ENCODE results near the gene DCTN2. TPM values are rescaled to one million over a fixed set of nuclear protein-coding genes. Genes with fewer than 3 reads are reported as not detected.
A peak's percentile ranks its signal among the peaks of the same experiment; 100 is the strongest.
"Not testable (repeated sequence)": the region's sequence is repeated elsewhere in the genome, so short reads cannot be mapped to it uniquely, and the experiment has no call there.

The DCTN2 gene
- polyA plus RNA-seq, 2 of the 4 experiments (the other 2 are of a cell fraction), result 169 to 211 TPM

DNA sequence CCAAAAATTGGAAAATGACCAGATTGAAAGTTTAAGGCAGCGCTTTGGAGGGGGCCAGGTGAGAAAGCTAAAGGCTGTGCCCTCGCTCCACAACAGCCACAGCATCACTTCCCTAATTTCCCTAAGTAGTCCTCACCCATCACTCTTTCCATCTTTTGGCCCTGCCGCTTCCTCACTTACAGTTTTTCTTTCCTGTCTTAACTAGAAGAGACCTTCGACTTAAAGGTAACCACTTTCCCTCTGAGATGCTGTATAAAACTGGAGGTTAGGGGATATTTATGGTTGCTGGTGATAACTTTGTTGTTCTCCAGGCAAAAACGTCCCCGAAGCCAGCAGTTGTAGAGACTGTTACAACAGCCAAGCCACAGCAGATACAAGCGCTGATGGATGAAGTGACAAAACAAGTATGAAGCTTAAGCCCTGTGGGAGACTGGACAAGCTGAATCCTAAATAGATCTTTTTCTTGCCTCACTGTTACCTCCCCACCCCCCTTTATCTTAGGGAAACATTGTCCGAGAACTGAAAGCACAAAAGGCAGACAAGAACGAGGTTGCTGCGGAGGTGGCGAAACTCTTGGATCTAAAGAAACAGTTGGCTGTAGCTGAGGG lies 31.0 kb downstream of the DCTN2 start:
- CTCF ChIA-PET, result interaction anchor here (0.7 to 3.0 kb wide), 11 partner anchors 11 to 1326 kb away, joined by 3 to 15 read pairs (median 3); partner anchors contain the start of gene GLI1
- POLR2A ChIA-PET, result interaction anchor here (1.0 kb wide), 1 partner anchor 16 kb away, joined by 3 read pairs; no protein-coding TSS in a partner anchor

GRCh38 chr12:57515408-57515933 lies 31.5 kb downstream of the DCTN2 start:
- no peak overlapping the region for H3K27ac ChIP-seq
- CTCF ChIA-PET, result interaction anchor here (0.7 to 3.0 kb wide), 10 partner anchors 11 to 53 kb away, joined by 3 to 15 read pairs (median 4); no protein-coding TSS in a partner anchor
- no peak overlapping the region for H3K4me3 ChIP-seq
- WGBS (ENCODE audit: missing lambda C conversion rate), result 84% methylated on average over 3 of the region's 3 CpGs
- POLR2A ChIA-PET, result interaction anchor here (0.6 to 1.0 kb wide), 2 partner anchors 15 to 78 kb away, joined by 3 read pairs; no protein-coding TSS in a partner anchor
- no peak for FAIRE-seq
- TF ChIP-seq, protein P1, sequence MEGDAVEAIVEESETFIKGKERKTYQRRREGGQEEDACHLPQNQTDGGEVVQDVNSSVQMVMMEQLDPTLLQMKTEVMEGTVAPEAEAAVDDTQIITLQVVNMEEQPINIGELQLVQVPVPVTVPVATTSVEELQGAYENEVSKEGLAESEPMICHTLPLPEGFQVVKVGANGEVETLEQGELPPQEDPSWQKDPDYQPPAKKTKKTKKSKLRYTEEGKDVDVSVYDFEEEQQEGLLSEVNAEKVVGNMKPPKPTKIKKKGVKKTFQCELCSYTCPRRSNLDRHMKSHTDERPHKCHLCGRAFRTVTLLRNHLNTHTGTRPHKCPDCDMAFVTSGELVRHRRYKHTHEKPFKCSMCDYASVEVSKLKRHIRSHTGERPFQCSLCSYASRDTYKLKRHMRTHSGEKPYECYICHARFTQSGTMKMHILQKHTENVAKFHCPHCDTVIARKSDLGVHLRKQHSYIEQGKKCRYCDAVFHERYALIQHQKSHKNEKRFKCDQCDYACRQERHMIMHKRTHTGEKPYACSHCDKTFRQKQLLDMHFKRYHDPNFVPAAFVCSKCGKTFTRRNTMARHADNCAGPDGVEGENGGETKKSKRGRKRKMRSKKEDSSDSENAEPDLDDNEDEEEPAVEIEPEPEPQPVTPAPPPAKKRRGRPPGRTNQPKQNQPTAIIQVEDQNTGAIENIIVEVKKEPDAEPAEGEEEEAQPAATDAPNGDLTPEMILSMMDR (IDR thresholded peaks at IDR 0.05), result no peak
- TF ChIP-seq HOXA7 (CRISPR knock-in tag; IDR thresholded peaks at IDR 0.05), result 0 out of 2 replicates have a peak, but pooled peaks have one; percentile 67
- 0 out of 2 replicates have a peak, but pooled peaks have one; percentile 16 for TF ChIP-seq POLR2AphosphoS2 (conservative IDR thresholded peaks at IDR 0.05; ENCODE audit: low read length)
- no peak overlapping the region for H3K4me2 ChIP-seq
- peaks cover 27% of the 10 kb centered on the region for H3K4me1 ChIP-seq
- ATAC-seq, result no peak
- no peak for DNase-seq (ENCODE audit: low read depth in 1 of 2, low spot score in 1 of 2)
- no peaks in the 10 kb centered on the region for H3K9me3 ChIP-seq

More for the DNA sequence above, 31.0 kb downstream of the DCTN2 start:
- FAIRE-seq (no peak), DNase-seq (ENCODE audit: low read depth in 1 of 2, low spot score in 1 of 2) (no peak), ATAC-seq (no peak)
- Histone ChIP-seq H3K27ac (no peak overlapping the region), H3K4me2 (no peak overlapping the region), H3K4me3 (no peak overlapping the region), H3K9me3 (no peaks in the 10 kb centered on the region), H3K4me1 (peaks cover 30% of the 10 kb centered on the region)
- TF ChIP-seq HOXA7 (CRISPR knock-in tag; IDR thresholded peaks at IDR 0.05) (peak; percentile 70; the same call in 1 of the 2 replicates), TFCP2L1 (CRISPR knock-in tag; IDR thresholded peaks at IDR 0.05) (no peak), JUN (IDR thresholded peaks at IDR 0.05) (peak in 1 of 2 experiments; percentile 26; a peak in 2 of 5 replicates)
- 91% methylated on average over 11 of the region's 11 CpGs for WGBS (ENCODE audit: missing lambda C conversion rate)

GRCh38 chr12:57514720-57515407 lies 32.1 kb downstream of the DCTN2 start:
- ChIA-PET POLR2A (interaction anchor here (0.6 to 1.0 kb wide), 2 partner anchors 15 to 78 kb away, joined by 3 read pairs; no protein-coding TSS in a partner anchor), CTCF (interaction anchor here (1.1 to 3.0 kb wide), 7 partner anchors 10 to 52 kb away, joined by 3 to 15 read pairs (median 4); no protein-coding TSS in a partner anchor)
- 0 out of 6 replicates have a peak, but pooled peaks of 1 of the 2 experiments have one; percentile 4 for ATAC-seq
- H3K4me1 ChIP-seq, result peaks cover 27% of the 10 kb centered on the region
- DNase-seq (ENCODE audit: low read depth in 1 of 2, low spot score in 1 of 2), result no peak
- 93% methylated on average over 9 of the region's 9 CpGs for WGBS (ENCODE audit: missing lambda C conversion rate)
- no peaks in the 10 kb centered on the region for H3K9me3 ChIP-seq
- no peak overlapping the region for H3K4me2 ChIP-seq
- TF ChIP-seq POLR2AphosphoS2 (conservative IDR thresholded peaks at IDR 0.05; ENCODE audit: low read length) (0 out of 2 replicates have a peak, but pooled peaks have one; percentile 17), HES2 (IDR thresholded peaks at IDR 0.05) (no peak), CBX8 (IDR thresholded peaks at IDR 0.05) (no peak), PHF8 (IDR thresholded peaks at IDR 0.05; ENCODE audit: borderline replicate concordance, low read depth) (no peak)
- no peak for FAIRE-seq
- no peak overlapping the region for H3K27ac ChIP-seq
- H3K4me3 ChIP-seq, result no peak overlapping the region

- H3K4me3 ChIP-seq; POLR2A ChIA-PET; DNase-seq (ENCODE audit: low read depth in 1 of 2, low spot score in 1 of 2); H3K9me3 ChIP-seq; FAIRE-seq; H3K4me2 ChIP-seq; H3K27ac ChIP-seq; ATAC-seq: not testable (repeated sequence)
- H3K4me1 ChIP-seq, result peaks cover 27% of the 10 kb centered on the region
- WGBS (ENCODE audit: missing lambda C conversion rate), result 89% methylated on average over 9 of the region's 9 CpGs
- CTCF ChIA-PET, result interaction anchor here (0.7 to 3.0 kb wide), 6 partner anchors 9 to 55 kb away, joined by 3 to 15 read pairs (median 6); no protein-coding TSS in a partner anchor
Observed at GRCh38 chr12:57514246-57514645, 32.7 kb downstream of the DCTN2 start.

DNA sequence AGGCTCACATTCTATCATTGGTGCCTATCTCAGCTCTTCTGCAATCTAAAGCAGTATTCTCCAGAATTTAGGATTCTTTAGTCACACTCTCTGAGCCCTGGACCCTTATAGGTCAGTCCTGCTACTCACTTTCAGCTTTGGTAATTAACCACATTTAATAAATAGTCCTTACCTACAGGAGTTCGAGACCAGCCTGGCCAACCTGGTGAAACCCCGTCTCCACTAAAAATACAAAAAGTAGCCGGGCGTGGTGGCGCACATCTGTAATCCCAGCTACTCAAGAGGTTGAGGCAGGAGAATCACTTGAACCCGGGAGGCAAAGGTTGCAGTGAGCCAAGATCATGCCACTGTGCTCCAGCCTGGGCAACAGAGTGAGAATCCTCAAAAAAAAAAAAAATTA lies 33.3 kb downstream of the DCTN2 start:
- DNase-seq (ENCODE audit: low read depth in 1 of 2, low spot score in 1 of 2); POLR2A ChIA-PET; ATAC-seq; H3K4me3 ChIP-seq; FAIRE-seq; H3K27ac ChIP-seq; H3K9me3 ChIP-seq; H3K4me2 ChIP-seq: not testable (repeated sequence)
- WGBS (ENCODE audit: missing lambda C conversion rate), result 98% methylated on average over 6 of the region's 6 CpGs
- peaks cover 23% of the 10 kb centered on the region for H3K4me1 ChIP-seq
- CTCF ChIA-PET, result interaction anchor here (0.7 to 1.7 kb wide), 4 partner anchors 16 to 55 kb away, joined by 3 to 6 read pairs (median 4); no protein-coding TSS in a partner anchor

Data from A549 (cell line).